ENCODE results near the gene ESM1.

The ESM1 gene

GRCh38 chr5:54986269-54986654, 869 bp upstream of the ESM1 start:
- DNase-seq (ENCODE audit: low read depth in 2 of 2) = no peak

GRCh38 chr5:54981928-54982327, 3.5 kb downstream of the ESM1 start:
- DNase-seq (ENCODE audit: low read depth in 2 of 2) = no peak

- no peak for DNase-seq (ENCODE audit: low read depth in 2 of 2)
These were observed 9.7 kb downstream of the ESM1 start for GRCh38 chr5:54975701-54976100.

- no peak for DNase-seq (ENCODE audit: low read depth in 2 of 2)
These were observed 15.3 kb downstream of the ESM1 start for GRCh38 chr5:54969856-54970828.

GRCh38 chr5:54969242-54969641, 16.2 kb downstream of the ESM1 start:
- no peak for DNase-seq (ENCODE audit: low read depth in 2 of 2)

- DNase-seq (ENCODE audit: low read depth in 2 of 2) = no peak
These were observed 19.6 kb downstream of the ESM1 start for GRCh38 chr5:54965806-54966205.

GRCh38 chr5:54964405-54964804, 21.0 kb downstream of the ESM1 start:
- DNase-seq (ENCODE audit: low read depth in 2 of 2) = no peak

DNA sequence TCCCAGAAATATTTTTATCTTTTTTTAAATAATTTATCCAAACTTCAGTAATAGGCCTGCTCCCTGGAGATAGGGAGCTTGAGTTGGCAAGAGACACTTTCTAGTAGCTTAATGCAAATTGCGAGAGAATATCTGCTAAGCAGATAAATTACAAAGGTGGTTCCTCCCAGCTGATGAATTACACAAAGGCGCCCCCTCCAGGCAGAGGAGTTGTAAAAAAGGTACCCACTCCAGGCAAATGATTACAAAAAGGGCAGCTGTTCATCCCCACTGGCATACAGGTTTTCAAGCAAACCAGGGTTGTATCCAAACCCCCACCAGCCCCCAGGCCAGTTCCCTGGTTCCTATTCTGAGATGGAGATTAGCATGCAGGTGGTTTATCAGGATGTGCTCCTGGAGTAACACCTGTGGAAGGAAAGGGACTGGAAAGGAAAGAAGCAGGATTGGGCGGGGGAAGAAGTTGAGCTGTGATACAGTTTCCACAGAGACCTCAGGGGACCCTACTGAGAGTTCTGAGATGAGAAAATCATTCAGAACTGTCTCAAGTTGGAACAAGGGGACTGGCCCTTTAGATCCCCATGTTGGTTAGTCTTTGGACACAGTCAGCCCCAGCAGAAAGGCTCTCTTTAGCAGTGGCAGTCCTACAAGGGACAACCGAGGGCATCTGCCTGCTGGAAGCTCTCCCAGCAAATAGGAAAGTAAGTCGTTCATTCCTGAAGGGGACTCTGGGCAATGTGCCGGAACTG, 25.5 kb downstream of the ESM1 start:
- DNase-seq (ENCODE audit: low read depth in 2 of 2) = no peak

GRCh38 chr5:54956922-54957321, 28.5 kb downstream of the ESM1 start:
- DNase-seq (ENCODE audit: low read depth in 2 of 2) = no peak

DNA sequence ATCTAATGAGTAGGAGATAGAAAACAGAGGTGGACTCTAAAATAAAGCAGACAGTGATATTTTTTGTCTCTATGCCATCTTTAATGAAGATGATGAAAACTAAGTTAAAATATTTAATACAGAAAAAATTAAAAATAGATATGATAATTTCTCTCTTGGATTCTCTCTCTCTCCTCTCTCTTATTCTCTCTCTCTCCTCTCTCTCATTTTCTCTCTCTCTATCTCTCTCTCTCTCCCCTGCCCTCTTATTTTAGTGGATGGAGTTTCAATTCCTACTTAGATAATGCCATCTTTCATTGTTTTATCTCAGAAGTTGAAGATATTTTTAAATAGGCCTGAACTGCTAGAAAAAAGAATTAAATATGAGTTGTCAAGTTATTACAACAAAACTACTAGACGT, 38.2 kb downstream of the ESM1 start:
- no peak for DNase-seq (ENCODE audit: low read depth in 2 of 2)

GRCh38 chr5:54946306-54946819, 39.0 kb downstream of the ESM1 start:
- no peak for DNase-seq (ENCODE audit: low read depth in 2 of 2)

- peak in 1 of 2 donors; percentile 6 for DNase-seq (ENCODE audit: low read depth in 2 of 2)
These were observed 41.0 kb downstream of the ESM1 start for GRCh38 chr5:54944364-54944763.

GRCh38 chr5:54942064-54942778, 43.2 kb downstream of the ESM1 start:
- DNase-seq (ENCODE audit: low read depth in 2 of 2) = no peak

GRCh38 chr5:54936201-54936600, 49.2 kb downstream of the ESM1 start:
- no peak for DNase-seq (ENCODE audit: low read depth in 2 of 2)

DNA sequence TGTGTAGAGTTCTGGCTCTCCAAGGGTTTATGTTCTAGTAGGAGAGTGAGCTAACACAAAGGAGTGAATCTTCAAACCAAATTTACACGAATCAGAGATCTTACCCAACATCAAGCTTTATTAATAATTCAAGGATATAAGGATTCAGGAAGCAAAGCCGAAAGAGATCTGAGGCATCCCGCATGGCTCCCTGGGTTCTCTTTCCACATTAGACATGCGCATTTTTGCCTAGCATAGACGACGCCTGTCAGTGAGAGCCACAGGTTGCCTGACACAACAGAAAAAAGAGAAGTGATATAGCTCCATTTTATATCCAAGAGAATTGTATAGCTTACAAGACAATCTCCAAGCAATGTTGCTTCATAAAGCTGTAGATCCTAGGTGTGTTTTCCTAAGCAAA, 52.6 kb downstream of the ESM1 start:
- DNase-seq (ENCODE audit: low read depth in 2 of 2) = no peak

GRCh38 chr5:54930736-54931135, 54.7 kb downstream of the ESM1 start:
- no peak for DNase-seq (ENCODE audit: low read depth in 2 of 2)

All from stimulated activated CD8-positive, alpha-beta memory T cell treated with anti-CD3 and anti-CD28 coated beads, Interleukin-7, amount 100 ng/mL, for 4 hours (primary cell).